Measurements from ENCODE around the gene CDC25C.
"Not testable (repeated sequence)": the region's sequence is repeated elsewhere in the genome, so short reads cannot be mapped to it uniquely, and the experiment has no call there.

Gene CDC25C

DNA sequence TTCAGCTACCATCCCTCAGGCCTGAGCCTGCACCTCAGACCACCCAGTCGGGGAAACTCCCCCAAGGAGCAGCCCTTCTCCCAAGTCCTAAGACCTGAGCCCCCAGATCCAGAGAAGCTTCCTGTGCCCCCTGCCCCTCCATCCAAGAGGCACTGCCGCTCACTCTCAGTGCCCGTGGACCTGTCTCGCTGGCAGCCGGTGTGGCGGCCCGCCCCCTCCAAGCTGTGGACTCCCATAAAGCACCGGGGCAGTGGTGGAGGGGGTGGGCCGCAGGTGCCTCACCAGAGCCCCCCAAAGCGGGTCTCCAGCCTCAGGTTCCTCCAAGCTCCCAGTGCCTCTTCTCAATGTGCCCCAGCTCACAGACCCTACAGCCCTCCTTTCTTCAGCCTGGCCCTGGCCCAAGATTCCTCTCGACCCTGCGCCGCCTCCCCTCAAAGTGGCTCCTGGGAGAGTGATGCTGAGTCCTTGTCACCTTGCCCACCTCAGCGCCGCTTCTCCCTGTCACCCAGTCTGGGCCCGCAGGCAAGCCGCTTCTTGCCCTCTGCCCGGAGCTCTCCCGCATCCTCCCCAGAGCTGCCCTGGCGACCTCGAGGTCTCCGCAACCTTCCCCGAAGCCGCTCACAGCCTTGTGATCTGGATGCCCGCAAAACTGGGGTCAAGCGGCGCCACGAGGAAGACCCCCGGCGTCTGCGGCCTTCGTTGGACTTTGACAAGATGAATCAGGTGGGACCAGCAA lies 13.5 kb upstream of the CDC25C start:
- DNase-seq: no peak

DNA sequence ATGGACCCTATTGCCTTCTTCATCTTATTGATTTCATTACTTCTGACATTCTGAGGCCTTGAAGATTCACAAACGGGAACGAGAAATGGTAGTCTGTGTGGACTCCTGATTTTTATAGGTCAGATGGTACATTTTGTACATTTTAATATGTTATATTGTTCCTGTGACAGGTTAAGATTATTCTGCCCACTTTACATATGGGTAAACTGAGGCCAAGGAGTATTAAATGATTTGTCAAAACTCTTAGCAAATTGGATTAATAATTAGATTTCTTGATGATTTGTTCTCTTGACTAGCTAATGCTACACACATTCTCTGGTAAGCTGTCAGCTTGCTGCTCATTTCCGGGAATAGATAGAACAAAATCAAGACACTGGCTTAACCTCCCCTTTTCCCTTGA lies 8.4 kb upstream of the CDC25C start:
- DNase-seq: no peak

DNA sequence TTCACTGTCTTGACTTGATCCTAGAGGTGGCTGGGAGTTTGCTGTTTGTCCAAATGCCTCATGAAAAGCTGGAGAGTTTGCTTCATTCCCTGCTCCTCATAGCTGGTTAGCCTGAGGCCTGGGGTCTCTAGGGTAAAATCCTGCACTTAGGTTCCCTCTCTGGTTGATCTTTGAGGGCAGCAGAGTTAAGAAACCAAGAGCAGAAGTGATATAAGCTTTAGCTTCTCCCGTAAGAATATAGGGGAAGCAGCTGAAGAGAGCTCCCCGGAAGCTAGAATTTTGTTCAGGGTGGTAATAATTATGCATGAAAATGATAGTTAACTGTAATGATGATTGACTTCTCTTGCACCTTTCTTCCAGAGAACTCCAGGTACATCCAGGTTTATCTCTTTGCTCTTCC lies 7.9 kb upstream of the CDC25C start:
- DNase-seq: no peak

DNA sequence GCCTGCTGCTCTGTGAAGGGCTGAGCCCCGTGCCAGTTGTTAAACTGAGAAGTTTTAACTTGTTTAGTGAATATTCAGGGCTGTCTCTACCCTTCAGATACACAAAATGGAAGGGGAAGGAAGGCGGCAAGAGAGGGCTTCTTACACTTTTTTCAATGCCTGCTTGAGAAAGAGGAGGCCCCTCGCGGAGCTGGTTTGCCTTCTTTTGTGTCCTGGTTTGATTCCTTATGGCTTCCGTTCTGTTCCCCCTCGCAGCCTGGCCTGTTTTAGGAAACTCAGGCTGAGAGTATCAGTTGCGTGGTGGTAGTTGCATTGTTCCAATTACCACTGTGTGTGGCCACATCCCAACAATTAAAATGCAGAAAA lies 7.5 kb upstream of the CDC25C start:
- no peak for DNase-seq

DNA sequence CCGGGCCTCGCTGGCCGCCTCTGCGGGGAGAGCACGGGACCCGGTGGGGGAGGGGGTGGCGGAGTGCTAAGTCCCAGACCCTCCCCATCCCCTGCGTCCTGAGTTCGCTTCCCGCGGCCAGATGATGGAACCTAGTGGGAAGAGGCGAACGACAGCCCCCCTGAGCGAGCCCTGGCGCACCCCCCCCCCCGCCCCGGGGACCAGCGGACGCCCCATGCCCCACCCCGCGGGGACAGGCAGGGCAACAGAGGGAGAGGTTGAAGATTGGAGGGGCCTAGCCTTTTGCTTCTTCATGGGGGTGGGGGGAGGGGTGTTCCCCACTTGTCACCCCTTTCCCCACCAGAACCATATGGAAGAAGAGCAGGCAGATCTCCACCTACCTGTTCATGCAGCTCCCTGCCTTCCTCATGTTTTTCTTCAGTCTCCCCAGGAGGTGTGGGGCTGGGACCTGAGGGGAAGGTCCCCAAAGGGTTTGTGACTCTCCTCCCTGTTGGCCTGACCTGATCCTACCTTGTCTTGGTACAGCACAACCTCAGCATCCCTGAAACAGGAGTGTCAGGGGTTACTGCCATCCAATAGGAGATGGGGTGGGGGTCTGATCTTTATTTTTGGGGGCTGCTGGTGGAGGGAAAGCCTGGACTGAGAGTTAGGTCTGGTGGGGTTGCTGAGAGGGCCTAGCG lies 6.9 kb upstream of the CDC25C start:
- no peak for DNase-seq

DNA sequence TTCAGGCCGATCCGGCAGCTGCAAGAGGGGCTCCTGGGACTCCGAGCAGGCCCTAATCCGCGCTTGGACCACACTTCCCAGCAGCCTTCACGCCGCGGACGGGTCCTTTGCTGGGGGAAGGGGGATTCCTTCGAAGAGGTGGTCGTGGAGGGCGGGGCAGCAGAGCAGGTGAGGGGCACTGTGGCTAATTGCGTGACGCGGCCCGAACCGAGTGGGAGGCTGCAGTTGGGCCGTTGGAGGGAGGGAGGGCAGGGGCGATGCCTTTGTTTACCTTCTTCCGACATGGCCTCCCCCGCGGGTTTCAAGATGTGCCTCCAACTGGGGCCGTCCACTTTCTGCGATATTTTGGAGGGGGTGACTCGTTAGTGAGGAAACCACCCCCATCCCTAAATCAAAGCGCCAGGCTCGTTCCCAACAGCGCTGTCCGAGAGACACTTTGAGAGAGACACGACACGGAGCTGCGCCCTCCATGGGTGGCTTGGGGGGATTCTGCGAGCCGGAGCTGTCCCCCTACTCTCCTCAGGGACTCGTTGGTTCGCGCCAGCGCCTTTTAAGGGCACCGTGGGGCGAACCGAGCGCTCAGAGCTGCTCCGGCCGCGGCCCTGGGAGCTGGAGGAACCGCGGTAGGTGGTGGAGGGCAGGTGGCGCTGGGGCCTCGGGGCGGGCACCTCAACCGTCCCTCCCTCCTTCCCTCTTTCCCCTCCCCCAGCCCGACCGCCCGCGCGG lies 6.2 kb upstream of the CDC25C start, which contains the start of gene FAM53C:
Gene FAM53C, plus strand, starts transcription at position 582 of the 726 bp plus-strand sequence. CDS start 3,070 bp downstream, outside the sequence.
- peak; percentile 89 for DNase-seq

DNA sequence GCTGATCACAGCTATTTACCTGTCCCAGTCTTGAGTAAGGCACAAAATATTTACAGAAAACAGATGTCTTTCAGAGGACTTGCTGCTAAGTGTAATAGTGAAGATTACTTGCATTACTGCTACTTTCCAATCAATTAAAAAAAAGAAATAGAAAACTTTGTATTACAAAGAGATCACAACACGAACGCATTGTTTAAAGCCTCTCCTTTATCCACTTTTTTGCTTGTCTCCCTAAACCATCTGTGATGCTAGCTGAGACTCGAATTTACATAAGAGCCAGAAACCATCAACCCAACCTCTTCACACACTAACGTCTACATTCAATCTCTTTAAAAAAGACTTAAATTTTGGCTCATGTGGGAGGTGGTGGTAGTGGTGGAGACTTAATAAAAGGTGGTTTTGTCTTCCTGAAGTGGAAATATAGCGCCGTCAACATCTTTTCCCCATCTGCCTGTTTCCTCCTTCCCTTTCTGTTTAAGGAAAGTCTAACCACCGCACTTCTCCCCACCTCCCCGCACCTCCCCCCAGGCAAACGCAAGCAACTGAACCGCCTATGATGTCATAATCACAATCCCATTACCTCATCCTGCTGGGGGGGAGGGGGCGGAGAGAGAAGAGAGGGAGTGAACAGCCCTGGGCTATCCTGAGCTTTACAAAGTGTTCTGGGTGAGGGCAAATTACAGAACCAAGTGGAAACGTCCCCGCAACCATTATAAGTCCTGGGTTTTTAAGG lies 5.5 kb upstream of the CDC25C start:
- DNase-seq: peak; percentile 72

DNA sequence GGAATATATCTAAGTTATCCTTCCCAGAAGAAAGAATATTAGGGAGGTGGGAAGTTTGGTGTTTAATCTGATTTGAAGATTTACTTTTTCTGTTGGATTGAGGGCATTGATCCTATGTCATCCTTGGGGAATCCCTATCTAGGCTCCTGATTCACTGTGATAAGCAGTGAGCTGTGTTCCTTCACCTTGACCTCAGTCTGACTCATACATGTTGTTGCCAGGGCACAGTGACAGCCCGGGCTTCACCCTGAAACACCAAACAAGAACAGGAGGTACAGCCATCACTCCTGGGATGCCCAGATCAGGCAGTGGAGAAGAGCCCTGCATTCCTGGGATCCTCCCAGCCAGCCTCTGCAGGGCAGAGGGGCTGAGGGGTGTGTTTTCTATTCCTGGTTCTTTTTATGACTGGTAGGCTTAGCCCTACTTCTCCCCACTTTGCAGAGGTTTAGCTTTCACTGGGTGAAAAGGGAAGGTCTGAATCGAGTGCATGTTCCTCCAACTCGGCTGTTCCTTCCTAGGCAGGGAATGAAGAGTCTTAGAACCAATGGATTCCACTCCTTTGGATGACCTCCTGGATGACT lies 3.4 kb upstream of the CDC25C start:
- DNase-seq: no peak

DNA sequence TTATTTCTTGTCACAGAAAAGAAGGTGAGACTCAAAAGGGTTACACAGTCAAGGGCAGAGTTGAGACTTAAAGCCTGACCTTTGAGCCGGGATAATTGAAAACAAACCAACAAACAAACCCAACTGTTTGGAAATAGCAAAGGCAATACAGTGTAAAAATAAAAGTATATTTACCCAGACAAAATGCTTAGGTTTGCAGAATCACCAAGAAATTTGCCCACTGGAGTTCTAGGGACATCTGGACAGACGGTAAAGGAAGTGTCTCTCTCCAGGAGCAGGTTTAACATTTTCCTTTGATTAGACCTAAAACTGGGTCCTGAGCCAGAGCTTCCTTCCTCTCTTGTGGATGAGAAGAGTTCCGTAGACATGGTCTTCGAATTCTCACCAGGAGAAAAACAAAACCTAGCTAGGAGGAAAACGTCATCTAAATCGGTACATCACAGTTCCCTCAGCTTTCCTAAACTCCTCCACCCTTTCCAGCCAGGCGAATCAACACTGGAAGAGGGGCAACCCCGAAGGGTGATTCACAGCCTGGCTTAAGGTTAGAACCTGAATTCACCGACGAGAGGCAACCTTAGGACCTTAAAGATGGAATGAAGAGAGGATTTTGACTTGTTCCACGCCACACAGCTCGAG lies 673 bp downstream of the CDC25C start:
- DNase-seq: no peak

DNA sequence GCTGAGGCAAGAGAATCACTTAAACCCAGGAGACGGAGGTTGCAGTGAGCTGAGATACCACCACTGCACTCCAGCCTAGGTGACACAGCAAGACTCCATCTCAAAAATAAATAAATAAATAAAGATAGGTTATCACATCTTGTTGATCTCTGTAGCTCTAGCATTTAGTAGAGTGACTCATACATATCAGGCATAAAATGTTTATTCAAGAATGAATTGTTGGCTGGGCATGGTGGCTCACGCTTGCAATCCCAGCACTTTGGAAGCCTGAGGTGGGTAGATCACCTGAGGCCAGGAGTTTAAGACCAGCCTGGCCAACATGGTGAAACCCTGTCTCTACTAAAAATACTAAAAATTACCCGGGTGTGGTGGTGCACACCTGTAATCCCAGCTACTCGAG lies 13.4 kb downstream of the CDC25C start:
- not testable (repeated sequence) for DNase-seq

DNA sequence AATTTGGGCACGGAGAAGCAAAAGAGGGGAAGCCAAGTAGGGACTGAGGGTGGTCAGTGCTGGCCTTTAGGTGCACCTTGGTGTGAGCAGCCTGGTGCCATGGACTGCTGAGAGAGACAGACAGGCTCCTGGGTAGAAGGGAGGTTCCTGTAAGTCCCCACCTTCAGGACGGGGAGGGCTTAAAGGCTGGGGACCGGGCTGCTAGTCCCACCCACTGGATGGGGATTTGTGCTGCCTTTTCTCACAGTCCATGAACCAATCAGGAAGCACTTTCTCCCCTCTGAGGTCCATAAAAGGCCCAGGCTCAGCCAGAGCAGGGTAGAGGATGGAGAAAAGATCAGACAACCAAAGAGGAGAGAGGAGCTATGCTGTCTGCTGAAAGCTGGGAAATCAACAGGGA lies 15.2 kb downstream of the CDC25C start:
- DNase-seq: no peak

DNA sequence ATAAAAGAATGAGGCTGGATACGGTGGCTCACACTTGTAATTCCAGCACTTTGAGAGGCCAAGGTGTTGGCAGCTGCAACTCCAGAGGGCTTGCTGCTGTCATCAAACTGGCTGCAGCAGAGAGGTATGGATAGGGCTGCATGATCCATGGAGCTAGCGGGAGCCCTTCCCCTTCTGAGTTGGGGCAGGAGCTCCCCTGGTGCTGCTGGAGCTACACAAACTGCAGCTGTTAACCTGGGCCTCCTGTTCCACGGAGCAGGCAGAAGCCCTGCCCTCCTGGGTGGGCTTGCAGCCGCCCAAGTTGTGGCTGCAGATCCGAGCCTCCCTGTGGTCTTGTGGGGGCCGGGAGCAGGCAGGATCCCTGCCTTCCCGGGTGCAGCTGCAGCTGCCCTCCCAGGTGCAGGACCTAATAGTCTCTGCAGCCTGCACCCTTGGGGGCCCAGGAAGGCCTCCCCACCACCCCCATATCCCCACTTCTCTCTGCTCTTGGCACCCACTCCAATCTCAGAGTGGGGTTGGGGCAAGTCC lies 15.8 kb downstream of the CDC25C start:
- DNase-seq: no peak

DNA sequence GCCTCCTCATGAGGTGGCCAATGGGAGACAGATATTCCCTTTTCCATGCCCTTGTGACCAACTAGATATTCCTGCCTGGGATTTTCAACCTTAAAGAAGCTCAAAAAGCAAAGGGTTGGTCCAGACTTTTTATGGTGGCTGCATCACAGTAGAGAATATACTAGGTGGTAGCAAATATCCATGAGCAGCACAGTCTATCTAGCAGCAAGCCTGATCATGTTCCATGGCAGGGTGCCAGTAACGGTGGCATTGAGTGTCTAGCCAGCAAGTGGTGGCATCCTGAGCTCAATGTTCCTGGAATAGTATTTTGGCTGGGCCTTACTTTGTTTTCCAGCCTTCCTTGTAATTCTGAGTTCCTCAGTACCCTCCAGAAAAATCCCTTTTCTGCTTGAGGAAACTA lies 25.8 kb downstream of the CDC25C start:
- DNase-seq: no peak

DNA sequence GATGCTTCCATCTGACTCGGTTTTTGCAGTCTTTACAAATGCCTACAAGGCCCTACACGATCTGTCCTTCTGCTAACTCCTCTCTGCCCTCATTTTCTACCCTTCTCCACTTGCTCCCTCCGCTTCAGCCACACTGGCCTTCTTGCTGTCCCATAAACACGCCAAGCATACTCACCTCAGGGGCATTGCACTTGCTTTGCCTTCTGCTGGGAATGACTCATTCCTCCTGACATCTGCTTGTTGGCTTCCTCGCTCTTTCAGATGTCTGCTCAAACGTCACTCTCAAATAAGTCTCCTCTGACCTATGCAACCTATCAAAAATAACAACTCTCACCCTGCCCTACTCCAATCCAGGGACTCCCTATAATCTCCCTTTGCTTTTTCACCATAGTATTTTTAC lies 28.2 kb downstream of the CDC25C start:
- no peak for DNase-seq

DNA sequence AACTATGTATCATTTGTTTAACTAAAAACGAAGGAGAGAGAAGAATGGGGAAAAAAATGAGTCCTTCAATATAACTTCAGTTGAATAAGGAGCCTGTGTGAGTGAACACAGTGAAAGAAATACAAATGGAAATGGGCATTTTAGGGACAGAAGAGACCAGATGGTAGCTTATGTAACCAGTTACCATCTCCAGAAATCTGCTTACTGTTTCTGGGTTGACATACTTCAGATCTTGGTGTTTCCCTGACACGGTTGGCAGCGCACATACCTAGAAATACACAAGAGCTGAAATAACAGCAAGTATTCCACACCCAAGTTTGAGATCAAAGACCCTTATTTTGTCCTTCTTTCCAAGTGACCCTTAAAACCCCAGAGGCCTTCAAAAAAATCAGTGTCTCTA lies 42.3 kb downstream of the CDC25C start:
- no peak for DNase-seq

DNA sequence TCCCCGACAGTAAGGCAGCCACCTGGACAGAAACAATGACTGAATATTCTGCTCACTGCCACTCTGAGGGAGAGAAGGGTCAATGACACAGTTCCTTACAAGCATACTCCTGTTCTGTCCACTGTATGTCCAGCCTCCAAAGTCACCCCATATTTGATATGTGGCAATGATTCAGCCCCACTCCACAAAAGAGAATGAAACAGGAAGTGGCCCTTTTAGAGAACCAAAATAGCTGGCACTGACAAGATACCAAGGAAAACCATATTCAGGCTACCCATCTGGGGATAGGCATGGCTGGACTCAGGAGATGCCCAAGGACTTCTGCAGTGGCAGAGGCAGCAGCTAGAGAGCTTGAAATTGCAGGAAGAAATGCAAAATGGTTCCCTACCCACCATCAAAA lies 44.4 kb downstream of the CDC25C start:
- no peak for DNase-seq

DNA sequence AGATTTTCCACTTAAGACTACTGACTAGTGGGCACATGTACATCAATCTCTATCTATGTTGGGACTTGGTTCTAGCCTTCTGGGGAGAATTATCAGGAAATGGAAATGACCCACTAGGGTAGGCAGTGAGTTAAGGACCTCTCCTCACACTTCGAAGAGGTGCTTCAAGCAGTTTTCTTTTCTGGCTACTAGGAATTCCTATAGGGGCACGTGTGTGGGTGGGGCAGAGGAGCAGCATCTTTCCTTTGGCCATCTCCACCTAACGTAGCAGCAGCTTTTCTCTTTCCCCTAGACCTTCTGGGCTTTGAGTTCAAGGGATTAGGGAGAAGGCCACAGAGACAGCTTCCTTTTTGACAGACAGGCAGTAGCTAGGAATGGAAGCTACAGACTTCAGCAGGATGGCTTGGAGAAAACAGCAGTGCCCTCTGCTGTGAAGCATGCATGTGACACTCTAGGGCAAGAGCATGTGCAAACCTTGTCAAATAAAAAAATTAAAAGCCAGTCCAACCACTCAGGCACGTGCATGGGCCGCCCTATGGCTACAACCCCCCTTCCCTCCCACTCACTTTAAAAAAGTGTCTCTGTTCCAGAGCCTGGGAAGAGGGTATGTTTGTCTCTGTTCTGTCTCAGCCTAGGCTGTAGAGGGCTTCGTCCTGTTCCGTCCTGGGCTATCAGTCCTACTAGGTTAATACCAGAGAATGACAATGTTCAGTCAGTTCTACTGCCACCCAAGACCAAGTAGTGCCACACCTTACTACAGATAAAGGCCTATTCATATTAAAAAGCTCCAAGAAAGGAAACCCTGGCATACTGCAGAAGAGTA lies 48.5 kb downstream of the CDC25C start:
- DNase-seq: no peak

DNA sequence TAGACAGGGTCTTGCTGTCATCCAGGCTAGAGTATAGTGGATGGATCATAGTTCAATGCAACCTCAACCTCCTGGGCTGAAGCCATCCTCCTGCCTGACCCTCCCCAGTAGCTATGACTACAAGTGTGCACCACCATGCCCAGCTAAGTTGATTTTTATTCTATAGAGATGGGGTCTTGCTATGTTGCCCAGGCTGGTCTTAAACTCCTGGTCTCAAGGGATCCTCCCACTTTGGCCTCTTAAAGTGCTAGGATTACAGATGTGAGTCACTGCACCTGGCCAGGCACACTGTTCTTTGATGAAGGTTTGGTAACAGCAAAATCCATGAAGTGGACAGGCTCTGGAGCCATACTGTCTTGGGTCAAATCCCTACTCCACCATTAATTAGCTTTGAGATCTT lies 50.7 kb downstream of the CDC25C start:
- no peak for DNase-seq

DNA sequence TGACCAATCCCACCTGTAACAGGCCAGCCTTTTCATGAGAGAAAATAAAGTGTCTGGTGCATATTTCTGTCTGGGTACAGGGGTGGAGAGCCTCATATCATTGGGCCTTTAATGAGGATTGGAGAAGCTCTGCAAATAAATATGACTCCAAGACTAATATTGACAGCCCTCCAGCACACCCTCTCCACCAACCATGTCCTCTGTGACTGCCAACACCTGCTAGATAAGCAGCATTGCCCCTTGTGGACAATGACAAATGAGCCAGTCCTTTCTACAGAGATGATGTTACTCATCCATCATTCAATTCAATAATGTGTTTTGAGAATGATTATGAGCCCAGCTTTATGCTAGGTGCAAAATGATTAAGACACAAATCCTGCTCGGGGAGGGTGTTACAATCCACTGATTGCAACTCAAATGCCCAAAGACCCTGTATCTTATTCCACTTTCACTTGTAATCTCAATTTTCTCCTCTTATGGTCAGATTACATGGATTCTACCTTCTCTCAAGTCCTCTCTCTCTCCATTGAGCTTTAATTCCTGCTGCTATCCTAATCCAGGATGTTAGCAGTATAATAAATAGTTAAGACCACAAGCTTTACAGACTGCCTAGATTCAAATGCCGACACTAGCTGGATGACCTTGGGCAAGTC lies 55.1 kb downstream of the CDC25C start:
- no peak for DNase-seq

DNA sequence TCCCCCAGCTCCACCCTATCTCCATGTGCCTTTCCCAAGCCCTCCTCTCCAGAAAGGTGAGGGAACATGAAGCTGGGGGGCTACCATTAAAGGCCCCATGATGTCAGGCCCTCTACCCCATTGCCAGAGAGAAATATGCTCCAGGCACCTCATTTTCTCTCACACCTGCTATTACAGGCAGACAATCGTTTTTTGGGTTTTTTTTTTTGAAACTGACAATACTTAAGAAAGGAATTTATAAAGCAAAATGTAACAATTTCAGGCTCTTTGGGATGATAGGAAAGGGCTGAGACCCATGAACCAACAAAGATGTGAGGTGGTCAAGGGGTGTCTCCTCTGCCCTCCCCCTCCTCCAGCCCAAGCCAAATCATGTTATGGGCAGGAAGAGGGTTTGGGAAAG lies 55.7 kb downstream of the CDC25C start:
- DNase-seq: no peak

DNA sequence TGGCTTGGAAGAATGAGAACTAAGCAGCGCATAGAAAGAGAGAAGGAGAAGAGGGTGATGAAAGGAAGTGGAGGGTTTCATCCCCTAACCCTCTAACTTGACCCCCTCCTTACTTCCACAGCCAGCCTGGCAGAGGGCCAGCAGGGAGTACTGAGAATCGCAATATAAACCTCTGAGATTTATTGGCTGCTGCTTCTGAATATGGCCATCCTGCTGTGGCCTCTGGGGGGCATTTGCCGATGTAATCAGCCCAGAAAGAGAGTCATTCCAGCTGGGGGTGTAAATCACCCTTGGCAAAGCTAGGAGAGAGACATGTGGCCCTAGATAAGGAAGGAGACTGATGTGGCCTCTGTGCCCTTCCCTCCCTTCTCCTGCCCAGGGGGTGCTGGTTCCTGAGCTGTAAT lies 56.2 kb downstream of the CDC25C start:
- no peak for DNase-seq
